Measurements from ENCODE around the gene HEBP2.

HEBP2 gene

GRCh38 chr6:138455746-138456400 is 51.9 kb downstream of the HEBP2 start:
- peak; percentile 96 for DNase-seq (ENCODE audit: low spot score)

GRCh38 chr6:138456401-138456790 is 52.4 kb downstream of the HEBP2 start:
- DNase-seq (ENCODE audit: low spot score): no peak

GRCh38 chr6:138461647-138462046 is 57.6 kb downstream of the HEBP2 start:
- DNase-seq (ENCODE audit: low spot score): no peak

- DNase-seq (ENCODE audit: low spot score): no peak
These were observed 60.1 kb downstream of the HEBP2 start for GRCh38 chr6:138464085-138464484.

- DNase-seq (ENCODE audit: low spot score): peak; percentile 98
These were observed 61.1 kb downstream of the HEBP2 start for GRCh38 chr6:138465007-138465645.

GRCh38 chr6:138467901-138468300 is 63.9 kb downstream of the HEBP2 start:
- DNase-seq (ENCODE audit: low spot score): peak; percentile 11

GRCh38 chr6:138468320-138469015 is 64.4 kb downstream of the HEBP2 start:
- peak; percentile 65 for DNase-seq (ENCODE audit: low spot score)
